Calu3 (cell line): ENCODE results near the gene SRD5A1. TPM values are rescaled to one million over a fixed set of nuclear protein-coding genes. Genes with fewer than 3 reads are reported as not detected.

ENCODE experiments used
- BruUV-seq: library from RNA; stranded (reverse); fragments of 400-500 nt; replicated peaks from 2 replicates; lab custom pipeline; 2021; lab: Mats Ljungman, UMichigan
- CTCF ChIA-PET: fragments of 300-600 bp; sonication (Branson Sonifier 250); formaldehyde crosslinking; loops from one replicate; lab custom pipeline; 2022; ENCODE audit warnings: antibody characterized with exemption; lab: Charles Lee
- DNase-seq: peaks from one replicate; pipeline ENCODE4 v3.0.0; 2022
- H3K27ac Mint-ChIP-seq: one replicate; pipeline ENCODE4 v1.8.0; 2022; ENCODE audit warnings: mixed read lengths; ENCODE audit not compliant: unreplicated experiment
- H3K27me3 Mint-ChIP-seq: one replicate; pipeline ENCODE4 v1.8.0; 2022; ENCODE audit warnings: mixed read lengths; ENCODE audit not compliant: unreplicated experiment
- H3K36me3 Mint-ChIP-seq: one replicate; pipeline ENCODE4 v1.8.0; 2022; ENCODE audit warnings: mild to moderate bottlenecking, moderate library complexity, mixed read lengths; ENCODE audit not compliant: insufficient read depth, unreplicated experiment
- H3K4me1 Mint-ChIP-seq: one replicate; pipeline ENCODE4 v1.8.0; 2022; ENCODE audit warnings: mild to moderate bottlenecking, low read depth, mixed read lengths; ENCODE audit not compliant: unreplicated experiment
- H3K4me3 Mint-ChIP-seq: one replicate; pipeline ENCODE4 v1.8.0; 2022; ENCODE audit warnings: mild to moderate bottlenecking, low read depth, moderate library complexity, mixed read lengths; ENCODE audit not compliant: unreplicated experiment
- H3K9me3 Mint-ChIP-seq: one replicate; pipeline ENCODE4 v1.8.0; 2022; ENCODE audit warnings: low read depth, mixed read lengths; ENCODE audit not compliant: unreplicated experiment
- intact Hi-C: fragments of 100-400 bp; cut with micrococcal nuclease; formaldehyde crosslinking; loops from one replicate; pipeline ENCODE4 v1.10.0; 2022; ENCODE audit not compliant: unreplicated experiment
- total RNA-seq: library from RNA; stranded (reverse); gene quantifications from 2 replicates; pipeline ENCODE4 v1.2.3, GENCODE V29; 2022
- TF ChIP-seq, protein P1 (sequence below): fragments of 200-600 bp; IDR thresholded peaks from one replicate; pipeline ENCODE4 v1.8.0; 2022; ENCODE audit warnings: antibody characterized with exemption; ENCODE audit not compliant: unreplicated experiment

The SRD5A1 gene
- total RNA-seq, 1 experiment from 2014 or later = 15.6 TPM

GRCh38 chr5:6649681-6650080, 16.4 kb downstream of the SRD5A1 start:
- H3K27me3 Mint-ChIP-seq = no peaks in the 10 kb centered on the region
- BruUV-seq = no TSS peak
- TF ChIP-seq, protein P1, sequence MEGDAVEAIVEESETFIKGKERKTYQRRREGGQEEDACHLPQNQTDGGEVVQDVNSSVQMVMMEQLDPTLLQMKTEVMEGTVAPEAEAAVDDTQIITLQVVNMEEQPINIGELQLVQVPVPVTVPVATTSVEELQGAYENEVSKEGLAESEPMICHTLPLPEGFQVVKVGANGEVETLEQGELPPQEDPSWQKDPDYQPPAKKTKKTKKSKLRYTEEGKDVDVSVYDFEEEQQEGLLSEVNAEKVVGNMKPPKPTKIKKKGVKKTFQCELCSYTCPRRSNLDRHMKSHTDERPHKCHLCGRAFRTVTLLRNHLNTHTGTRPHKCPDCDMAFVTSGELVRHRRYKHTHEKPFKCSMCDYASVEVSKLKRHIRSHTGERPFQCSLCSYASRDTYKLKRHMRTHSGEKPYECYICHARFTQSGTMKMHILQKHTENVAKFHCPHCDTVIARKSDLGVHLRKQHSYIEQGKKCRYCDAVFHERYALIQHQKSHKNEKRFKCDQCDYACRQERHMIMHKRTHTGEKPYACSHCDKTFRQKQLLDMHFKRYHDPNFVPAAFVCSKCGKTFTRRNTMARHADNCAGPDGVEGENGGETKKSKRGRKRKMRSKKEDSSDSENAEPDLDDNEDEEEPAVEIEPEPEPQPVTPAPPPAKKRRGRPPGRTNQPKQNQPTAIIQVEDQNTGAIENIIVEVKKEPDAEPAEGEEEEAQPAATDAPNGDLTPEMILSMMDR = no peak
- H3K9me3 Mint-ChIP-seq = peaks cover 4% of the 10 kb centered on the region
- no peaks in the 10 kb centered on the region for H3K36me3 Mint-ChIP-seq
- H3K4me1 Mint-ChIP-seq = peaks cover 31% of the 10 kb centered on the region
- intact Hi-C loops = no loop called here
- H3K27ac Mint-ChIP-seq = no peak overlapping the region
- H3K4me3 Mint-ChIP-seq = peak overlapping the region; percentile 47
- DNase-seq = peak; percentile 3
- CTCF ChIA-PET = no interaction called here

- Mint-ChIP-seq H3K27ac (no peak overlapping the region), H3K9me3 (peaks cover 13% of the 10 kb centered on the region), H3K4me3 (no peak overlapping the region), H3K36me3 (peaks cover 16% of the 10 kb centered on the region), H3K27me3 (no peaks in the 10 kb centered on the region), H3K4me1 (peaks cover 22% of the 10 kb centered on the region)
- DNase-seq = no peak
- TF ChIP-seq, protein P1 = no peak
- BruUV-seq = no TSS peak
- intact Hi-C loops = no loop called here
- CTCF ChIA-PET = no interaction called here
These were observed 18.8 kb downstream of the SRD5A1 start for GRCh38 chr5:6652025-6652424.

GRCh38 chr5:6655432-6655831, 22.2 kb downstream of the SRD5A1 start:
- Mint-ChIP-seq H3K27me3 (no peaks in the 10 kb centered on the region), H3K36me3 (peaks cover 19% of the 10 kb centered on the region), H3K9me3 (peaks cover 10% of the 10 kb centered on the region), H3K4me3 (no peak overlapping the region), H3K4me1 (no peaks in the 10 kb centered on the region), H3K27ac (no peak overlapping the region)
- TF ChIP-seq, protein P1 = no peak
- no peak for DNase-seq
- BruUV-seq = no TSS peak
- intact Hi-C loops = no loop called here
- CTCF ChIA-PET = no interaction called here

- no TSS peak for BruUV-seq
- CTCF ChIA-PET = no interaction called here
- H3K9me3 Mint-ChIP-seq = peaks cover 10% of the 10 kb centered on the region
- TF ChIP-seq, protein P1 = no peak
- no peak overlapping the region for H3K27ac Mint-ChIP-seq
- H3K36me3 Mint-ChIP-seq = peaks cover 19% of the 10 kb centered on the region
- intact Hi-C loops = no loop called here
- H3K4me1 Mint-ChIP-seq = no peaks in the 10 kb centered on the region
- no peak for DNase-seq
- no peak overlapping the region for H3K4me3 Mint-ChIP-seq
- H3K27me3 Mint-ChIP-seq = no peaks in the 10 kb centered on the region
These were observed 23.4 kb downstream of the SRD5A1 start for GRCh38 chr5:6656680-6657079.
